Tibial nerve (tissue), 4 donors: ENCODE data around the gene LEF1. TPM values are rescaled to one million over a fixed set of nuclear protein-coding genes. Genes with fewer than 3 reads are reported as not detected.
"Not testable (repeated sequence)": the region's sequence is repeated elsewhere in the genome, so short reads cannot be mapped to it uniquely, and the experiment has no call there.

ENCODE experiments used
- DNase-seq, 2 donors: peaks; one replicate each; pipeline ENCODE4 v3.0.0-alpha.2; 2019; ENCODE audit warnings: low spot score in 2 of 2
- H3K27ac ChIP-seq, 4 donors: fragments of 200-600 bp; sonication (generic) in 3 of 4; one replicate each; pipeline ENCODE4 v1.5.1; 2017 to 2019; ENCODE audit warnings: mild to moderate bottlenecking in 1 of 4
- H3K27me3 ChIP-seq, 2 donors: fragments of 200-600 bp; sonication (generic) in 1 of 2; one replicate each; pipeline versions ENCODE4 v1.5.1 to v1.6.0; 2017 to 2019
- H3K36me3 ChIP-seq, 3 donors: fragments of 200-600 bp; sonication (generic); one replicate each; pipeline ENCODE4 v1.5.1; 2018 to 2019
- H3K4me1 ChIP-seq, 4 donors: fragments of 200-600 bp; sonication (generic) in 3 of 4; one replicate each; pipeline ENCODE4 v1.5.1; 2017 to 2019
- H3K4me3 ChIP-seq, 4 donors: fragments of 200-600 bp; sonication (generic) in 3 of 4; one replicate each; pipeline ENCODE4 v1.5.1; 2017 to 2019; ENCODE audit warnings: mild to moderate bottlenecking in 1 of 4, moderate library complexity in 1 of 4
- H3K9me3 ChIP-seq, 4 donors: fragments of 200-600 bp; sonication (generic) in 3 of 4; one replicate each; pipeline ENCODE4 v1.5.1; 2017 to 2019
- EP300 ChIP-seq, 2 donors: sonication (generic); formaldehyde crosslinking; IDR thresholded peaks; one replicate each; pipeline ENCODE4 v1.6.1; 2017; ENCODE audit warnings: antibody characterized with exemption in 2 of 2, mild to moderate bottlenecking in 1 of 2
- POLR2A ChIP-seq, 2 donors: fragments of 450-650 bp; IDR thresholded peaks; one replicate each; pipeline ENCODE4 v1.6.1; 2017; ENCODE audit warnings: antibody characterized with exemption in 2 of 2, mild to moderate bottlenecking in 2 of 2, moderate library complexity in 2 of 2
- WGBS, 2 donors: methylation state at CpG; one replicate each; pipeline ENCODE4 v1.1.5; 2018; 5-methylcytosine and 5-hydroxymethylcytosine counted together
- total RNA-seq, 4 donors: library from RNA; depleted of rRNA; stranded (reverse); fragments of >200 nt; gene quantifications; one replicate each; pipeline ENCODE4 v1.1.0, GENCODE V29; 2016
- TF ChIP-seq, protein P1 (sequence below), 5 experiments: fragments of 200-600 bp in 3 of 5; fragments of 450-650 bp in 2 of 5; sonication (generic) in 3 of 5; IDR thresholded peaks; one replicate each; pipeline ENCODE4 v1.5.1; 2016 to 2019; ENCODE audit warnings: antibody characterized with exemption in 5 of 5, mild to moderate bottlenecking in 3 of 5, moderate library complexity in 2 of 5

Gene LEF1
- total RNA-seq, 4 donors from 2014 or later: 1.9 to 11.7 (median 8.3) TPM

DNA sequence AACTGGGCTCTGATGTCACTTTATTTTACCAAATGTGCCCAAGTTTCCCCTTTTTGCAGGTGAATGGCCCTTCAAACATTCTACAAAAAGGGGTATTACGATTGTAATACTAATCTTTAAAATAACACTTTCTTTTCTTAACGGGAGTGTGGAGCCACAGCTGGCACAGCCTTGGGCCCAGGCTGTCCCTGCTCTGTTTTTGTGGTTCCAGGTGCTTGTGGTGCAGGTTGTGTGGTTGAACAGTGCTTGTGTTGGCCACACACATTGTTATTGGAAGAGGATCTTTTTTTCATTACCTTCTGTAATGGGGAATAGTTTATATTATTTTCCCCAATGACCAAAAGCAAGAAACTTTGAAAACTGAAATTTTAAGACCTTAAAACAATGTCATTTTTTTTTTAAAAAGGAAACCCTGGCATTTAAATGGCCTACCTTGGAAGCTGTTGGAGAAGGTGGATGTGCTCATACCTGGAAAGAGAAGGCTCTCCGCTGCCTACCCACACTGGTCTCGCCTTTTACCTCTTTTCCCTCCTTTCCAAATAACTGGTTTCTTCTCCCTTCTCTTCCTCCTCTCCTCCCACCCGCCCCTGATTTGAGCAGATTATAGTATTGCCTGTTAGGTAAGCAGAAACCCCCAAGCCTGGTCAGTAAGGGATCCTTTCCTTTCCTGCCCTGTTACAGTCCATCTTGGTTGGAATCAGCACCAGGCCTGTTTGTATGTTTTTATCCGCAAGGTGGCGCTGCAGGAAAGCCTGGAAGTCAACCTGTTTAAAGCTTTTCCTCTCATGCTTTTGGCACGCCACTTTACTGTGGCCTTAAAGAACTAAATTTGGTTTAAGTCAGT lies 150.5 kb downstream of the LEF1 start:
- WGBS, 2 donors: 35 to 37% methylated on average over 8 of the region's 8 CpGs
- peaks cover 0 to 6% (median 0%) of the 10 kb centered on the region in 4 donors for H3K4me1 ChIP-seq
- H3K36me3 ChIP-seq: peaks cover 0 to 74% (median 5%) of the 10 kb centered on the region in 3 donors
- no peak overlapping the region for H3K4me3 ChIP-seq
- peak; percentile 78 to 96 for DNase-seq
- no peaks in the 10 kb centered on the region for H3K27me3 ChIP-seq
- TF ChIP-seq, protein P1, sequence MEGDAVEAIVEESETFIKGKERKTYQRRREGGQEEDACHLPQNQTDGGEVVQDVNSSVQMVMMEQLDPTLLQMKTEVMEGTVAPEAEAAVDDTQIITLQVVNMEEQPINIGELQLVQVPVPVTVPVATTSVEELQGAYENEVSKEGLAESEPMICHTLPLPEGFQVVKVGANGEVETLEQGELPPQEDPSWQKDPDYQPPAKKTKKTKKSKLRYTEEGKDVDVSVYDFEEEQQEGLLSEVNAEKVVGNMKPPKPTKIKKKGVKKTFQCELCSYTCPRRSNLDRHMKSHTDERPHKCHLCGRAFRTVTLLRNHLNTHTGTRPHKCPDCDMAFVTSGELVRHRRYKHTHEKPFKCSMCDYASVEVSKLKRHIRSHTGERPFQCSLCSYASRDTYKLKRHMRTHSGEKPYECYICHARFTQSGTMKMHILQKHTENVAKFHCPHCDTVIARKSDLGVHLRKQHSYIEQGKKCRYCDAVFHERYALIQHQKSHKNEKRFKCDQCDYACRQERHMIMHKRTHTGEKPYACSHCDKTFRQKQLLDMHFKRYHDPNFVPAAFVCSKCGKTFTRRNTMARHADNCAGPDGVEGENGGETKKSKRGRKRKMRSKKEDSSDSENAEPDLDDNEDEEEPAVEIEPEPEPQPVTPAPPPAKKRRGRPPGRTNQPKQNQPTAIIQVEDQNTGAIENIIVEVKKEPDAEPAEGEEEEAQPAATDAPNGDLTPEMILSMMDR (IDR thresholded peaks at IDR 0.05): peak; percentile 70 to 79 (median 78)
- TF ChIP-seq EP300 (IDR thresholded peaks at IDR 0.05) (no peak), POLR2A (IDR thresholded peaks at IDR 0.05) (no peak)
- H3K9me3 ChIP-seq: no peaks in the 10 kb centered on the region
- no peak overlapping the region for H3K27ac ChIP-seq

DNA sequence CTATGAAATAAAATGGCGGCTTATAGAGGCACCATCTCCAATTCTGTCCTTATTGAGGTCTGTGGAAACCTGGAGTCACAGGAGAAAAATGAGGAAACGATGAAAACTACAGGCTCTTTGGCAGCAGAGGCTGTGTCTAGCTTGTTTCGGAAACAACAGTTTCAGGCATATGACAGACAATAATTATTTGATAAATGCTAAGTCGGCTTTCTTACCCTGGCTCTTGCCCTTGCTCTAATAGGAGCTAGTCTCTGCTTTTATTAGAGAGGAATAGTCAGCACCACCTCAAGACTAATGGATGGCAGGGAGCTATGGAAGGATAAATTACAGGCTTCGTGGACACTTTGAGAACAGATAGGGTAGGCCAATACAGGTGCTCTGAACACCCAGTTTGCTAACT lies 154.8 kb downstream of the LEF1 start:
- H3K4me3 ChIP-seq: no peak overlapping the region
- H3K36me3 ChIP-seq: peaks cover 0 to 71% (median 0%) of the 10 kb centered on the region in 3 donors
- H3K4me1 ChIP-seq: peaks cover 0 to 6% (median 0%) of the 10 kb centered on the region in 4 donors
- no peaks in the 10 kb centered on the region for H3K9me3 ChIP-seq
- no peaks in the 10 kb centered on the region for H3K27me3 ChIP-seq
- WGBS, 2 donors: 94 to 96% methylated on average over 5 of the region's 5 CpGs
- H3K27ac ChIP-seq: no peak overlapping the region
- TF ChIP-seq EP300 (IDR thresholded peaks at IDR 0.05) (no peak), POLR2A (IDR thresholded peaks at IDR 0.05) (no peak)
- TF ChIP-seq, protein P1 (IDR thresholded peaks at IDR 0.05): no peak
- no peak for DNase-seq

DNA sequence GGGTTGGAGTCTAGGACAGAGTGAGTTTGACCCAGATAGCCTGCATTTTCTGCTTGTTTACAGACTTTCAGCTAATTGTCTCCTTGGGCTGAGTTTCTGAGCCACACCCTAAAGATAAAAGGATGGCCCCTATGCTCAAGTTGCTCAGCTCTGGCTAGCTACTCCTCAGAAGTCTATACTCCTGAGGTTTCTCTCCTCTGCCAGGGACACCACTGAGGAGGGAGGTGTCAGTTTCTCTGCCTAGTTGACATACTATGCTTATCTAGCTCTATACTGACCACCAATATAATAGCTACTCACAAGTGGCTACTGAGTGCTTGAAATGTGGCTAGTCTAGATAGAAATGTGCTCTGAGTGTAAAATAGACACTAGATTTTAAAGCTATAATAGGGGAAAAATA lies 155.4 kb downstream of the LEF1 start:
- H3K4me1 ChIP-seq: peaks cover 0 to under 1% (median 0%) of the 10 kb centered on the region in 4 donors
- H3K27me3 ChIP-seq: no peaks in the 10 kb centered on the region
- TF ChIP-seq EP300 (IDR thresholded peaks at IDR 0.05) (no peak), POLR2A (IDR thresholded peaks at IDR 0.05) (no peak)
- TF ChIP-seq, protein P1 (IDR thresholded peaks at IDR 0.05): no peak
- no peak for DNase-seq
- no peak overlapping the region for H3K4me3 ChIP-seq
- H3K27ac ChIP-seq: no peak overlapping the region
- no peaks in the 10 kb centered on the region for H3K9me3 ChIP-seq
- H3K36me3 ChIP-seq: peaks cover 0 to 71% (median 0%) of the 10 kb centered on the region in 3 donors

DNA sequence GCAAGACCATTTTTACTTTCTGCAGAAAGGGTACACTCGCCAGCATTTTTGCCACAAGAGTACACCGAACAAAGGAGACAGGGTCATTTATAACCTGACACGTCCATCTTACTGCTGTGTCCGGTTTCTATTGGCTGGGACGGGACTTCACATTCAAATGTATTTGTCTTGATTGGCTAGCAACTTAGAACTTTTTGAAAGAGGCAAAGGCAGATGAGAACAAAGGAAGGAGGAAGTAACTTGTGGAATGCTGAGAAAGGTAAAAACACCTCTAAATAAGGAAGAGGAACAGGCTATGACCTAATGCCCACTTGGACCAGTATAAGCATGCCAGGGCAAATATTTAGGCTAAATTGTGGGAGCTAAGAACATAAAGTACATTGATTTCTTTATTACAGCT lies 156.3 kb downstream of the LEF1 start:
- not testable (repeated sequence) for DNase-seq, H3K27me3 ChIP-seq, H3K4me3 ChIP-seq, H3K27ac ChIP-seq, H3K9me3 ChIP-seq, H3K4me1 ChIP-seq
- WGBS, 2 donors: 94 to 98% methylated on average over 5 of the region's 5 CpGs
- H3K36me3 ChIP-seq: peaks cover 0 to 67% (median 0%) of the 10 kb centered on the region in 3 donors

DNA sequence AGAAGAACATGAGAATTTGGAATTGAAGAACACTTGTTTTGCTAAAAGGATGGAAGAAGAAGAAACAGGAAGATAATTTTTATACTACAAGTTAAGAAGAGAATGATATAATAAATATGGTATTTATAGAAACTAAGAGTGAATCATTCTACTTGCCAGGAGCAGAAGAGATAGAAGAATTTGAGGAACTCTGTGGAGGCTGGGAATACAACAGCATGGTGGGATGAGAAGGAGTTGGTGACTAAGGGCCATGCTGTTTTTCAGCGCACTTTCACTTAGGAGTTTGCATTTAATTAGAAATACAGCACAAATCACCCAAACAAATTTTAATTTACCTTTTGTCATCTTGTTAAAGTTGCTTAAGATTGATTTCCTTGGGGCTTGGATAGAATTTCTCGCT lies 158.6 kb downstream of the LEF1 start:
- 80 to 87% methylated on average over 2 of the region's 2 CpGs for WGBS, 2 donors
- Histone ChIP-seq H3K36me3 (peaks cover 0 to 46% (median 0%) of the 10 kb centered on the region in 3 donors), H3K4me3 (no peak overlapping the region), H3K9me3 (no peaks in the 10 kb centered on the region), H3K4me1 (peaks cover 0 to 7% (median 0%) of the 10 kb centered on the region in 4 donors), H3K27me3 (no peaks in the 10 kb centered on the region), H3K27ac (no peak overlapping the region)
- TF ChIP-seq POLR2A (IDR thresholded peaks at IDR 0.05) (no peak), EP300 (IDR thresholded peaks at IDR 0.05) (no peak)
- TF ChIP-seq, protein P1 (IDR thresholded peaks at IDR 0.05): no peak
- DNase-seq: no peak
